Measurements from ENCODE around the gene NTNG1.
"Not testable (repeated sequence)": the region's sequence is repeated elsewhere in the genome, so short reads cannot be mapped to it uniquely, and the experiment has no call there.

Gene NTNG1

GRCh38 chr1:107232426-107232825 is 91.6 kb downstream of the NTNG1 start:
- no peak overlapping the region for H3K4me3 ChIP-seq (replicated peaks; ENCODE audit: low read depth, low read length)
- DNase-seq (ENCODE audit: extremely low read depth, low read depth), result no peak
- no peak for TF ChIP-seq CTCF (IDR thresholded peaks at IDR 0.05; ENCODE audit: low read depth, low read length, missing control alignments)

GRCh38 chr1:107236760-107237159 is 95.9 kb downstream of the NTNG1 start:
- DNase-seq (ENCODE audit: extremely low read depth, low read depth); H3K4me3 ChIP-seq (replicated peaks; ENCODE audit: low read depth, low read length): not testable (repeated sequence)

GRCh38 chr1:107243461-107243860 is 102.6 kb downstream of the NTNG1 start:
- no peak for TF ChIP-seq CTCF (IDR thresholded peaks at IDR 0.05; ENCODE audit: low read depth, low read length, missing control alignments)
- no peak overlapping the region for H3K4me3 ChIP-seq (replicated peaks; ENCODE audit: low read depth, low read length)
- no peak for DNase-seq (ENCODE audit: extremely low read depth, low read depth)

GRCh38 chr1:107244709-107245500 is 104.1 kb downstream of the NTNG1 start:
- no peak overlapping the region for H3K4me3 ChIP-seq (replicated peaks; ENCODE audit: low read depth, low read length)
- no peak for DNase-seq (ENCODE audit: extremely low read depth, low read depth)
- TF ChIP-seq CTCF (IDR thresholded peaks at IDR 0.05; ENCODE audit: low read depth, low read length, missing control alignments), result no peak

GRCh38 chr1:107246775-107247345 is 106.0 kb downstream of the NTNG1 start:
- DNase-seq (ENCODE audit: extremely low read depth, low read depth), result no peak
- no peak overlapping the region for H3K4me3 ChIP-seq (replicated peaks; ENCODE audit: low read depth, low read length)
- no peak for TF ChIP-seq CTCF (IDR thresholded peaks at IDR 0.05; ENCODE audit: low read depth, low read length, missing control alignments)

- TF ChIP-seq CTCF (IDR thresholded peaks at IDR 0.05; ENCODE audit: low read depth, low read length, missing control alignments), result no peak
- DNase-seq (ENCODE audit: extremely low read depth, low read depth), result no peak
- H3K4me3 ChIP-seq (replicated peaks; ENCODE audit: low read depth, low read length), result no peak overlapping the region
These were observed 106.8 kb downstream of the NTNG1 start for GRCh38 chr1:107247679-107248078.

GRCh38 chr1:107250169-107250568 is 109.3 kb downstream of the NTNG1 start:
- TF ChIP-seq CTCF (IDR thresholded peaks at IDR 0.05; ENCODE audit: low read depth, low read length, missing control alignments), result no peak
- H3K4me3 ChIP-seq (replicated peaks; ENCODE audit: low read depth, low read length), result no peak overlapping the region
- no peak for DNase-seq (ENCODE audit: extremely low read depth, low read depth)
